ENCODE data around the gene CEP44. TPM values are rescaled to one million over a fixed set of nuclear protein-coding genes. Genes with fewer than 3 reads are reported as not detected.
"Not testable (repeated sequence)": the region's sequence is repeated elsewhere in the genome, so short reads cannot be mapped to it uniquely, and the experiment has no call there.

CEP44 gene
- total RNA-seq, 1 donor from 2014 or later = 17.4 TPM

DNA sequence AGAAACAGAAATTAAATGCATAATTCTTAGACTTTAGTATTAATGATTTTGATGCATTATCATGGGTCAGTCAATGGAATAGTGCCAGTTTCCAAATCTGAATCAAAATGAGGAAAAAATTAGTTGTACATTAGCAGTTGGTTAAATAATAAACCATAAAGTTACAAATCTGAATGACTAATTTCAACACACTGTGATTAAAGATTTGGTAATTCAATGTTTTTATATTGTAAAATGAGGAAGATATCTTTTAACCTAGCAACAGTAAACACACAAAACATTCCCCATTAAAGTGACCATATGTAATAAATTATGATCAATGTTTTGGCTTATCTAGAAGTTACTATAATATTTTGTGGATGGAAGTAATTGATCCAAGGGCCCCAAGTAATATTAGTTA, 1.8 kb upstream of the CEP44 start:
- peaks cover 44% of the 10 kb centered on the region for H3K4me1 ChIP-seq
- H3K36me3 ChIP-seq = no peaks in the 10 kb centered on the region
- H3K27ac ChIP-seq = no peak overlapping the region
- H3K9me3 ChIP-seq = no peaks in the 10 kb centered on the region
- intact Hi-C loops (cut with DNase I) = no loop called here
- no peak overlapping the region for H3K4me3 ChIP-seq
- DNase-seq (ENCODE audit: extremely low spot score in 2 of 2) = no peak
- TF ChIP-seq CTCF (IDR thresholded peaks at IDR 0.05) (no peak), POLR2A (IDR thresholded peaks at IDR 0.05) (no peak), POLR2AphosphoS5 (IDR thresholded peaks at IDR 0.05; ENCODE audit: insufficient read depth in 1 of 2, low read depth in 1 of 2) (no peak)
- no peaks in the 10 kb centered on the region for H3K27me3 ChIP-seq

GRCh38 chr4:174282836-174283506, 740 bp upstream of the CEP44 start:
- TF ChIP-seq POLR2AphosphoS5 (IDR thresholded peaks at IDR 0.05; ENCODE audit: insufficient read depth in 1 of 2, low read depth in 1 of 2) (peak in 1 of 2 donors; percentile 6), POLR2A (IDR thresholded peaks at IDR 0.05) (no peak)
- peak overlapping the region; percentile 78 to 82 for H3K4me3 ChIP-seq
- DNase-seq (ENCODE audit: extremely low spot score in 2 of 2) = peak in 1 of 2 donors; percentile 91
- peaks cover 44% of the 10 kb centered on the region for H3K4me1 ChIP-seq
- intact Hi-C loops (cut with DNase I) = no loop called here
- no peaks in the 10 kb centered on the region for H3K36me3 ChIP-seq
- H3K27ac ChIP-seq = peak overlapping the region; percentile 98
- no peaks in the 10 kb centered on the region for H3K27me3 ChIP-seq
- H3K9me3 ChIP-seq = no peaks in the 10 kb centered on the region

DNA sequence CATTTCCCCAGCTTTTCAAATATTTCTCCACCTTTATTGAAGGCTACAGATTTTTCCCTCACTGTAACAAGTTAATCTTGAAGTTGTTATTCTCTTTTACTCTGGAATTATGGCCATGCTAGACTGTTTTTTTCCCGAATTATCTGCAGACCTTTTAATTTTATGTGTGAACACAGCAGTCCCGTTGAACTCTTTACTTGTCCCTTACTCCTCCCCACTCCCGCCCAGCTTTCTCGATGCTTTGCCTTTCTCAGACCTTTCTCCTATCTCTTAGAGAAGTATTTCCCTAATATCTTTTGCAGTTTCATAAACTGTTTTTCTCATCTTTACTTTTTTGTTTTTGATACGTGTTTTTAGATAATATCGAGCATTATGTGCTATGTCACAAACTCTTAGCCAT, 776 bp downstream of the CEP44 start:
- intact Hi-C loops (cut with DNase I) = no loop called here
- H3K4me1 ChIP-seq = peaks cover 44% of the 10 kb centered on the region
- peak overlapping the region; percentile 98 for H3K27ac ChIP-seq

GRCh38 chr4:174286870-174287269, 3.2 kb downstream of the CEP44 start:
- H3K9me3 ChIP-seq = no peaks in the 10 kb centered on the region
- no peak overlapping the region for H3K27ac ChIP-seq
- DNase-seq (ENCODE audit: extremely low spot score in 2 of 2) = no peak
- intact Hi-C loops (cut with DNase I) = no loop called here
- no peaks in the 10 kb centered on the region for H3K27me3 ChIP-seq
- TF ChIP-seq CTCF (IDR thresholded peaks at IDR 0.05) (no peak), POLR2AphosphoS5 (IDR thresholded peaks at IDR 0.05; ENCODE audit: insufficient read depth in 1 of 2, low read depth in 1 of 2) (no peak), POLR2A (IDR thresholded peaks at IDR 0.05) (no peak)
- no peak overlapping the region for H3K4me3 ChIP-seq
- peaks cover 28% of the 10 kb centered on the region for H3K4me1 ChIP-seq
- H3K36me3 ChIP-seq = peaks cover 0 to 2% of the 10 kb centered on the region in 2 donors

More for the DNA sequence above, 776 bp downstream of the CEP44 start:
- Histone ChIP-seq H3K27me3 (no peaks in the 10 kb centered on the region), H3K9me3 (no peaks in the 10 kb centered on the region), H3K4me3 (peak overlapping the region; percentile 78 to 82), H3K36me3 (no peaks in the 10 kb centered on the region)
- DNase-seq (ENCODE audit: extremely low spot score in 2 of 2) = no peak
- no peak for TF ChIP-seq POLR2A (IDR thresholded peaks at IDR 0.05)
- TF ChIP-seq CTCF (IDR thresholded peaks at IDR 0.05) = no peak
- TF ChIP-seq POLR2AphosphoS5 (IDR thresholded peaks at IDR 0.05; ENCODE audit: insufficient read depth in 1 of 2, low read depth in 1 of 2) = no peak

DNA sequence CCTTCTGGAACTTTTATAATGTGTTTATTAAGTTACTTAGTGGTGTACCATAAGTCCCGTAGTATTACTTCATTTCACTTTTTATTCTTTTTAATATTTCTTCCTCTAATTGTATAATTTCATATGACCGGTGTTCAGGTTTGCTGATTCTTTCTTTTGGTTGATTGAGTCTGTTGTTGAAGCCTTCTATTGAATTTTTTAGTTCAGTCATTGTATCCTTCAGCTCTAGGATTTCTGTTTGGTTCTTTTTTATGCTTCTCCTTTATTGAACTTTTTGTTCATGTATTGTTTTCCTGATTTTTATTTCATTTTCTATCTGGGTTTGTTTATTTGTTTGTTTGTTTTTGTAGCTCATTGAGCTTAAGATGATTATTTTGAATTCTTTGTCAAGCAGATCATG, 8.8 kb downstream of the CEP44 start:
- no peak overlapping the region for H3K27ac ChIP-seq
- peaks cover 0 to 17% of the 10 kb centered on the region in 2 donors for H3K36me3 ChIP-seq
- no peak overlapping the region for H3K4me3 ChIP-seq
- H3K4me1 ChIP-seq = no peaks in the 10 kb centered on the region
- TF ChIP-seq POLR2A (IDR thresholded peaks at IDR 0.05) = no peak
- no peak for TF ChIP-seq CTCF (IDR thresholded peaks at IDR 0.05)
- no peak for TF ChIP-seq POLR2AphosphoS5 (IDR thresholded peaks at IDR 0.05; ENCODE audit: insufficient read depth in 1 of 2, low read depth in 1 of 2)
- H3K9me3 ChIP-seq = no peaks in the 10 kb centered on the region
- intact Hi-C loops (cut with DNase I) = no loop called here
- H3K27me3 ChIP-seq = no peaks in the 10 kb centered on the region
- no peak for DNase-seq (ENCODE audit: extremely low spot score in 2 of 2)

GRCh38 chr4:174294641-174295040, 10.9 kb downstream of the CEP44 start:
- H3K27me3 ChIP-seq; H3K27ac ChIP-seq; DNase-seq (ENCODE audit: extremely low spot score in 2 of 2); H3K4me1 ChIP-seq; intact Hi-C loops (cut with DNase I); H3K9me3 ChIP-seq; H3K4me3 ChIP-seq: not testable (repeated sequence)
- peaks cover 0 to 17% of the 10 kb centered on the region in 2 donors for H3K36me3 ChIP-seq

GRCh38 chr4:174295142-174295541, 11.4 kb downstream of the CEP44 start:
- peaks cover 0 to 22% of the 10 kb centered on the region in 2 donors for H3K36me3 ChIP-seq
- H3K4me1 ChIP-seq; intact Hi-C loops (cut with DNase I); H3K9me3 ChIP-seq; DNase-seq (ENCODE audit: extremely low spot score in 2 of 2); H3K4me3 ChIP-seq; H3K27ac ChIP-seq; H3K27me3 ChIP-seq: not testable (repeated sequence)
